ENCODE measurements around the gene HOXA4. TPM values are rescaled to one million over a fixed set of nuclear protein-coding genes. Genes with fewer than 3 reads are reported as not detected.

The HOXA4 gene
- total and polyA plus RNA-seq, 7 experiments from 2014 or later = 0.41 TPM; not detected in 6

DNA sequence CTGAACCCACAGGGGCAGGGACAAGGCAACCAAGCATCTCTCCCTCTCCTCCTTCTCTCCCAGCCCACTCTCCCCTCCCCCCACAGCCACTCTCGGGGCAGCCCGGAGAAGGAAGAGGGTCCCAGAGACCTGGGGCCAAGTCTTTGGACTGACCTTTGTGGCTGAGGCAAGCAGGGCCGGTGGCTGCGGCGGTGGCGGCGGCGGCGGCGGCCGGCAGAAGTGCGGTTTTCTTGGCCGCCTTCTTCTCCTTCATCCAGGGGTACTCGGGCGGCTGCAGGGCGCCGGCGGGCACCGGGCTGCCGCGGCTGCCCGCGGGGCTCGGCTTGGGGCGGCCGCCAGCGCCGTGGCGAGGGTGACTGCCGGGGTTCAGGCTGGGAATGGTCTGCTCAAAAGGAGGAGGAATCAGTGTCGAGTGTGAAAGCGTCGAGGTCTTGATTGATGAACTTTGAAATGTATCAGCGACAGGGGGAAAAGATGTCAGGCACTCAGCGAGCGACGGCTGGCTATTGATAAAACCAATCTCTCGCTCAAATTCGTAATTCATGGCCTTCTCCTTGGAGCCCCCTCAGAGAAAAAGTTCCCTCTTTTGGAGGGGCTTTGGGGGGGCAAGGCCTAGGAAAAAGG lies 28.5 kb downstream of the HOXA4 start:
- peaks cover 8 to 30% (median 20%) of the 10 kb centered on the region in 5 donors for H3K36me3 Mint-ChIP-seq
- H3K4me1 Mint-ChIP-seq = peaks cover 17 to 39% (median 30%) of the 10 kb centered on the region in 7 donors
- peaks cover 0 to 7% (median 0%) of the 10 kb centered on the region in 11 donors for H3K9me3 Mint-ChIP-seq
- Histone ChIP-seq H3K27me3 (ENCODE audit: control insufficient read depth in 2 of 2, insufficient read depth in 2 of 2, low read length in 2 of 2) (peaks cover 5 to 25% of the 10 kb centered on the region in 2 donors), H3K4me3 (ENCODE audit: low read length) (no peak overlapping the region), H3K9me3 (ENCODE audit: control insufficient read depth in 2 of 3, low read length in 3 of 3) (no peaks in the 10 kb centered on the region), H3K4me1 (ENCODE audit: control insufficient read depth in 2 of 2, insufficient read depth in 2 of 2, low read length in 2 of 2) (peaks cover 0 to 19% of the 10 kb centered on the region in 2 donors), H3K27ac (ENCODE audit: low read depth, low read length) (no peak overlapping the region), H3K36me3 (ENCODE audit: control insufficient read depth in 2 of 3, insufficient read depth in 3 of 3, low read length in 3 of 3) (no peaks in the 10 kb centered on the region)
- H3K27ac Mint-ChIP-seq = no peak overlapping the region
- H3K4me3 Mint-ChIP-seq = peak overlapping the region in 8 of 10 donors; percentile 11 to 75 (median 53)
- no peak for ATAC-seq
- ChIA-PET CTCF (no interaction called here), POLR2A (no interaction called here)
- intact Hi-C loops (cut with micrococcal nuclease) = no loop called here
- no peak for DNase-seq
- peaks cover 81 to 90% (median 84%) of the 10 kb centered on the region in 5 donors for H3K27me3 Mint-ChIP-seq

DNA sequence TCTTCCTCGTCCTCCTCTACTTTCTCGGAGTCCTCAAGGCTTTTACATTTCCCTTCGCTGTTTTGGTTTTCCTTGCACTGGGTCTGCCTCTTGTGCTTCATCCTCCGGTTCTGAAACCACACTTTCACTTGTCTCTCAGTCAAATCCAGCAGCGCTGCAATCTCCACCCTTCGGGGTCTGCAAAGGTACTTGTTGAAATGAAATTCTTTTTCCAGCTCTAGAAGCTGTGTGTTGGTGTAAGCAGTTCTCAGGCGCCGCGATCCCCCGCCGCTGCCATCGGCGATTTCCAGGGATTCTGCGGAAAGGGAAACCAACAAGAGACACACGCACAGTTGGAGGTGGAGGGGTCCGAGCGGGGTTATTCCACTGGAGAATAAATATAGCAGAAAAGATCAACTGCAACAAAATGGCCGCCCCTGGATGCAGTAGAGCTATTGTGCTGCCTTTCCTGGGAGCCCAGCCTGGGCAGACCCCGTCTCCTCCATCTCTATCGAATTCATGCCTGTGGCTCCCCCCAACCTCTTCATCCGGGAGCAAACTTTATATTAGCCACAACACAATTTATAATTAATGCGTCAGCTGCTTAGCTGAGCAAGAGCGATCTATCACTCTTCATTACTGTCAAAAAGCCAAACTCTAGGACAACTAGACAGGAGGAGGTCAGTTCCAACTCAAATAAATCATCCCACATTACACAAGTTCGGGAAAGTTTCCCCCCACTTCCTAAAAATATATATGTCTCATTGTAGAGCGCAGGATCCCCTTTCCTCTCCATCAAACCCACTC lies 29.2 kb downstream of the HOXA4 start:
- Histone ChIP-seq H3K27ac (ENCODE audit: low read depth, low read length) (no peak overlapping the region), H3K36me3 (ENCODE audit: control insufficient read depth in 2 of 3, insufficient read depth in 3 of 3, low read length in 3 of 3) (peaks cover 0 to 1% (median 0%) of the 10 kb centered on the region in 3 experiments), H3K27me3 (ENCODE audit: control insufficient read depth in 2 of 2, insufficient read depth in 2 of 2, low read length in 2 of 2) (peaks cover 5 to 25% of the 10 kb centered on the region in 2 donors), H3K9me3 (ENCODE audit: control insufficient read depth in 2 of 3, low read length in 3 of 3) (no peaks in the 10 kb centered on the region), H3K4me1 (ENCODE audit: control insufficient read depth in 2 of 2, insufficient read depth in 2 of 2, low read length in 2 of 2) (peaks cover 0 to 25% of the 10 kb centered on the region in 2 donors), H3K4me3 (ENCODE audit: low read length) (no peak overlapping the region)
- Mint-ChIP-seq H3K36me3 (peaks cover 8 to 30% (median 20%) of the 10 kb centered on the region in 5 donors), H3K4me3 (peak overlapping the region in 7 of 10 donors; percentile 2 to 61 (median 18)), H3K9me3 (peaks cover 0 to 7% (median 0%) of the 10 kb centered on the region in 11 donors), H3K27ac (no peak overlapping the region), H3K27me3 (peaks cover 82 to 90% (median 89%) of the 10 kb centered on the region in 5 donors), H3K4me1 (peaks cover 18 to 41% (median 32%) of the 10 kb centered on the region in 7 donors)
- DNase-seq = no peak
- intact Hi-C loops (cut with micrococcal nuclease) = no loop called here
- no peak for ATAC-seq
- POLR2A ChIA-PET = no interaction called here
- CTCF ChIA-PET = no interaction called here

DNA sequence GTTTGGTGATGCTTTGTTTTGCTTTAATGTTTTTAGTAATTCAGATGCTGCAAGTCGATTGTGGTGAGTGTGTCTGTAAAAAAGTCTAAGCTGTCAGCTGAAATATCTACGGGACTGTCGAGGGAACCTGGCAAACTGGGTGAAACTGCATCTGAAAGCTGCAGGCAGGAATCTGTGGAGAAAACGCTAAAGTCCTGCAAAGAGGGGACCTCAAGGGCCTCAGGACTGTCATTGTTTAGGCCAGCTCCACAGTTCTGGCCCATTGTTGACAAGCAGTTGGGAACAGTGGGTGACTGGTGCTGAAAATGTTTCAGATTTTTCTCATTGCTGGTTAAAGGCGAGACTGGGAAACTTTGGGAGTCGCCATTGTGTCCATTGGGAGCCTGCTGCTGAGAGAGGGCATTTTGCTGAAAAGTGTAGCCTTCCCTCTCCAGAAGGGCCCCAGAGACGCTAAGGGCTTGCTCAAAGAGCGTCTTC lies 29.8 kb downstream of the HOXA4 start:
- no peak for DNase-seq
- H3K4me3 Mint-ChIP-seq = no peak overlapping the region
- peaks cover 18 to 41% (median 33%) of the 10 kb centered on the region in 7 donors for H3K4me1 Mint-ChIP-seq
- H3K27me3 ChIP-seq (ENCODE audit: control insufficient read depth in 2 of 2, insufficient read depth in 2 of 2, low read length in 2 of 2) = peaks cover 5 to 25% of the 10 kb centered on the region in 2 donors
- peaks cover 0 to 7% (median 0%) of the 10 kb centered on the region in 11 donors for H3K9me3 Mint-ChIP-seq
- POLR2A ChIA-PET = no interaction called here
- no peak overlapping the region for H3K27ac ChIP-seq (ENCODE audit: low read depth, low read length)
- no peaks in the 10 kb centered on the region for H3K9me3 ChIP-seq (ENCODE audit: control insufficient read depth in 2 of 3, low read length in 3 of 3)
- no peak overlapping the region for H3K27ac Mint-ChIP-seq
- peaks cover 8 to 30% (median 20%) of the 10 kb centered on the region in 5 donors for H3K36me3 Mint-ChIP-seq
- H3K36me3 ChIP-seq (ENCODE audit: control insufficient read depth in 2 of 3, insufficient read depth in 3 of 3, low read length in 3 of 3) = peaks cover 0 to 5% (median 0%) of the 10 kb centered on the region in 3 experiments
- no peak for ATAC-seq
- H3K27me3 Mint-ChIP-seq = peaks cover 79 to 91% (median 86%) of the 10 kb centered on the region in 5 donors
- intact Hi-C loops (cut with micrococcal nuclease) = no loop called here
- CTCF ChIA-PET = no interaction called here
- peaks cover 0 to 25% of the 10 kb centered on the region in 2 donors for H3K4me1 ChIP-seq (ENCODE audit: control insufficient read depth in 2 of 2, insufficient read depth in 2 of 2, low read length in 2 of 2)
- H3K4me3 ChIP-seq (ENCODE audit: low read length) = no peak overlapping the region

DNA sequence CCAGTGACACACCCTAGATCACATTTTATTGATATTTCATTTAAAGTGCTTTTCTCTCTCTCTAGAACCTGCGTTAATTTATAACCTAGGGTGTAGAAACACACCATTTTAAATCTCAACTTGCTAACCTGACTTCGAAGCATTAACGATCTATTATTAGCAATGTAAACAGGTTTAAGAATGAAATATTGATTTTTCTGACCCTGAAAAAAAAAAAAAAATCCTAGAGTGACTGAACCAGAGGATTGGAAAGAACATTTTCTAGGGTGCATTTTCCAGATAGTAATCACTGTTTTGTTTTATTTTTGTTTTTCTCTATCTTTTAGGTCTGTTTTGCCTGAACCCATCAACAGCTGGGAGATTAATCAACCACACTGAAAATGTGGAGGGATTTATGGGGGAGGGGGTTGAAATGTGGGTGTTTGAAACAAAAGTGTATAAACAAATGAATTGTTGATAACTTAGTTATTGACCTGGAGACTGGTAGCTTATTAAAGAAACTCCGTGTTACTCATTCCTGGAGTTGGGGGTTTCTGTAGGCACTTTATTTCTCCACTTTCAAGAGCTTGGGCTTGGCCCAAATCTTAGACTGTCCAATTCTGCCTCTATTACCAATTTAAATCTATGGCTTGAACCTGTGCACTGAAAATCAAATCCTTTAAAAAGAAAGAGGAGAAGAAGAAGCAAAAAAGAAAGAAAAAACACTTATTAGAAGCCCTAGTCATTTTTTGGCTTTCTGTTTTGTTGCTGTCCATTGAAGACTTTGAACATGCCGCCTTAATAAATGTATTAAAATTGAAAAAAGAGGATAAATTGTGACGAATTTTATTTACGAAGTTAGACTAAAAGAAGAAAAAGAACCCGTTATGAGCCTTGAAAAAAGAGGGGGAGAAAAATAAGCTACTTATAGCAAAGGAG lies 30.8 kb downstream of the HOXA4 start:
- Histone ChIP-seq H3K4me1 (ENCODE audit: control insufficient read depth in 2 of 2, insufficient read depth in 2 of 2, low read length in 2 of 2) (peaks cover 9 to 30% of the 10 kb centered on the region in 2 donors), H3K27me3 (ENCODE audit: control insufficient read depth in 2 of 2, insufficient read depth in 2 of 2, low read length in 2 of 2) (peaks cover 5 to 25% of the 10 kb centered on the region in 2 donors), H3K4me3 (ENCODE audit: low read length) (no peak overlapping the region), H3K36me3 (ENCODE audit: control insufficient read depth in 2 of 3, insufficient read depth in 3 of 3, low read length in 3 of 3) (peaks cover 0 to 5% (median 0%) of the 10 kb centered on the region in 3 experiments), H3K9me3 (ENCODE audit: control insufficient read depth in 2 of 3, low read length in 3 of 3) (no peaks in the 10 kb centered on the region), H3K27ac (ENCODE audit: low read depth, low read length) (no peak overlapping the region)
- intact Hi-C loops (cut with micrococcal nuclease) = loop anchor here (2.0 to 5.0 kb wide), 6 partner anchors 33 to 722 kb away; partner anchors contain the start of genes HOXA4 (in 1 of the 2), HOXA7 (in 1 of the 2) and SKAP2 (in 1 of the 2)
- no peak overlapping the region for H3K27ac Mint-ChIP-seq
- POLR2A ChIA-PET = interaction anchor here (0.6 kb wide), 1 partner anchor 249 kb away, joined by 3 read pairs; no protein-coding TSS in a partner anchor
- CTCF ChIA-PET = interaction anchor here (0.6 kb wide), 2 partner anchors 20 to 50 kb away, joined by 3 to 4 read pairs; no protein-coding TSS in a partner anchor
- peaks cover 8 to 30% (median 20%) of the 10 kb centered on the region in 5 donors for H3K36me3 Mint-ChIP-seq
- peak overlapping the region in 1 of 10 donors; percentile 17 for H3K4me3 Mint-ChIP-seq
- ATAC-seq (no peak), DNase-seq (no peak)
- peaks cover 18 to 51% (median 41%) of the 10 kb centered on the region in 7 donors for H3K4me1 Mint-ChIP-seq
- H3K27me3 Mint-ChIP-seq = peaks cover 81 to 93% (median 86%) of the 10 kb centered on the region in 5 donors
- peaks cover 0 to 9% (median 0%) of the 10 kb centered on the region in 11 donors for H3K9me3 Mint-ChIP-seq

DNA sequence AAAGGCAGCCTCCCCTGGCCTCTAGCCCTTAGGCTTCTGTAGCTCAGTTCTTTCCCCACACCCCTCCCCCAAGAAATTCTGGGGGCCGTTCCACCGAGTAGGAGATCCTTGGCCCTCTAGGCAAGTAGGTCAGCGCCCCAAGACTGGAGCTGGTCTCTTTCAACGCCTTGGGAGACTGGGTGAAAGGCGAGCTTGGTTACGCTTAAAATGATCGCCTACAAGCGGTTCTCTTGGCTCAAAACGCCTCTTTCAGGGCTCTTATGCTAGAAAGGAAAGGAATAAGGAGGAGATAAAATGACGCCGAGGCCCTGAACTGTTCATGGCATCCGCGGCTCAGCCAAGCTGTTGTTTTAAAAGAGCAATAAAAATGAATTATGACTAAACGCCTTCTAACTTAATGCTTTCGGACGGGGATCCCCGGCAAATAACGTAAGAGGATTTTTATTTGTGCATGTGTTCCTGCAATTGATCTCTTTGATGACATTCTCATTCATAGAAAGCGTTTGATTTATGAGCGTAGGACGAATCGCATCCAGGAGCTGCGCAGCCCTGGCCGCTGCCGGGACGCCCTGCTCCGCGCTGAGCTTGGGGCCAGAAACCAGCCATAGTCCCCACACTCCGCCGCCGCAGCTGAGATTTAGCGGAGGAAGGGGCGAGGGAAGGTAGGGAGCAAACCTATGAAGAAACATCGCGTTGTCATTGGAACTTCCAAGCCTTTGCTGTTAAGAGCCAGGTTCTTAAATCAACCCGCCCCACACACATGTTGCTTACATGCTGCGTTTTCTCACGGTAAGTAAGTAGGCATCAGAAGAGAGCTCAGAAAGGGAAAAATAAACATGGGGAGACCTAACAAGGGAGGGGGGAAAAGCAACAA lies 31.7 kb downstream of the HOXA4 start:
- CTCF ChIA-PET = interaction anchor here (0.6 kb wide), 1 partner anchor 51 kb away, joined by 3 read pairs; no protein-coding TSS in a partner anchor
- H3K9me3 ChIP-seq (ENCODE audit: control insufficient read depth in 2 of 3, low read length in 3 of 3) = no peaks in the 10 kb centered on the region
- intact Hi-C loops (cut with micrococcal nuclease) = loop anchor here (2.0 to 5.0 kb wide), 6 partner anchors 33 to 722 kb away; partner anchors contain the start of genes HOXA4 (in 1 of the 2), HOXA7 (in 1 of the 2) and SKAP2 (in 1 of the 2)
- Mint-ChIP-seq H3K4me1 (peaks cover 18 to 52% (median 44%) of the 10 kb centered on the region in 7 donors), H3K27me3 (peaks cover 82 to 93% (median 86%) of the 10 kb centered on the region in 5 donors), H3K27ac (no peak overlapping the region), H3K36me3 (peaks cover 8 to 30% (median 20%) of the 10 kb centered on the region in 5 donors), H3K4me3 (peak overlapping the region in 7 of 10 donors; percentile 2 to 90 (median 20)), H3K9me3 (peaks cover 0 to 10% (median 0%) of the 10 kb centered on the region in 11 donors)
- H3K36me3 ChIP-seq (ENCODE audit: control insufficient read depth in 2 of 3, insufficient read depth in 3 of 3, low read length in 3 of 3) = peaks cover 0 to 5% (median 0%) of the 10 kb centered on the region in 3 experiments
- ATAC-seq = no peak
- no peak overlapping the region for H3K4me3 ChIP-seq (ENCODE audit: low read length)
- H3K4me1 ChIP-seq (ENCODE audit: control insufficient read depth in 2 of 2, insufficient read depth in 2 of 2, low read length in 2 of 2) = peaks cover 9 to 30% of the 10 kb centered on the region in 2 donors
- POLR2A ChIA-PET = interaction anchor here (0.6 kb wide), 1 partner anchor 248 kb away, joined by 3 read pairs; no protein-coding TSS in a partner anchor
- no peak overlapping the region for H3K27ac ChIP-seq (ENCODE audit: low read depth, low read length)
- DNase-seq = no peak
- peaks cover 8 to 25% of the 10 kb centered on the region in 2 donors for H3K27me3 ChIP-seq (ENCODE audit: control insufficient read depth in 2 of 2, insufficient read depth in 2 of 2, low read length in 2 of 2)

Measured in naive thymus-derived CD4-positive, alpha-beta T cell (primary cell).